HG03342 (cell line): ENCODE data around the gene PRKN.
"Not testable (repeated sequence)": the region's sequence is repeated elsewhere in the genome, so short reads cannot be mapped to it uniquely, and the experiment has no call there.

Experiments used
- ATAC-seq: cut with Tn5 transposase; IDR thresholded peaks from one replicate; pipeline ENCODE4 v1.9.1; 2021; ENCODE audit warnings: mild to moderate bottlenecking, moderate library complexity; ENCODE audit not compliant: unreplicated experiment

Gene PRKN

GRCh38 chr6:162679681-162680080 is 47.9 kb downstream of the PRKN start:
- no peak for ATAC-seq

DNA sequence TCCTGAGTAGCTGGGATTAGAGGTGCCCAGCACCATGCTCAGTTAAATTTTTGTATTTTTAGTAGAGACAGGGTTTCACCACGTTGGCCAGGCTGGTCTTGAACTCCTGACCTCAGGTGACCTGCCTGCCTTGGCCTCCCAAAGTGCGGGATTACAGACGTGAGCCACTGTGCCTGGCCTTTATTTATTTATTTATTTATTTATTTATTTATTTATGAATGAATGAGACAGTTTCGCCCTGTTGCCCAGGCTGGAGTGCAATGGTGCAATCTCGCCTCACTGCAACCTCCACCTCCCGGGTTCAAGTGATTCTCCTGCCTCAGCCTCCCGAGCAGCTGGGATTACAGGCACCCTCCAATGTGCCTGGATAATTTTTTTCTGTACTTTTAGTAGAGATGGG is 48.7 kb downstream of the PRKN start:
- ATAC-seq, result not testable (repeated sequence)

DNA sequence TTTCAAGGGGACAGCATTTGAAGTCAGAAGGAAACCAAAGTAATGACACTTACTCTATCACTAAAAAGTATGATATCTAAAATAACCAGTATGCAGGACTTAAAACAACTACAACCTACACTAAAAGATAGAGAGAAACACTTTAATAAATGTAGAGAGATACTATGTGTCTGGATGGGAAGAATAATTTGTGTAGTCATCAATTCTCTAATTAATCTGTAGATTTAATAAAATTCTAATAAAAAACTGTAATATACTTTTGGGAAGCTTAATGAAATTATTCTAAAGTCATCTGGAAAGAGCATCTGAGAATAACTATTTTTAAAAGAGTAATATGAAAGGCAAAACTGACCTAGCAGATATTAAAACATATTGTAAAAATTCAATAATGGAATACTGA is 52.1 kb downstream of the PRKN start:
- no peak for ATAC-seq

DNA sequence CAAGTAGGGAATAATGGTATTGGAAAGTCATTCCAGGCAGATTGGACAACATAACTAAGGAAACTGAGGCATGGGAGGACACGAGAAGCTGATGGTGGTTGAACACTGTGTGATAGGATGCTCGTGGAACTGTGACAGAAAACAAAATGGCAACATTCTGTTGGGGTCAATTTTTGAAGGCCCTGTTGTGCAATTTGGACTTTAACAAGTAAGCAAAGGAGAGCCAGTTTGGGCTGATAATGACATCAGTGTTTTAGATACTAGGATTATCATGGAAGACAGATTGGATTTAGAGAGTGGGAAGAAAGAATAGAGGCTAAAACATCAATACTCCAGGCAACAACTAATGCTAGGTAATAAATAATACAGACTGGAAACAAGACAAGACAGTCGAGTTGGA is 53.1 kb downstream of the PRKN start:
- ATAC-seq, result no peak

DNA sequence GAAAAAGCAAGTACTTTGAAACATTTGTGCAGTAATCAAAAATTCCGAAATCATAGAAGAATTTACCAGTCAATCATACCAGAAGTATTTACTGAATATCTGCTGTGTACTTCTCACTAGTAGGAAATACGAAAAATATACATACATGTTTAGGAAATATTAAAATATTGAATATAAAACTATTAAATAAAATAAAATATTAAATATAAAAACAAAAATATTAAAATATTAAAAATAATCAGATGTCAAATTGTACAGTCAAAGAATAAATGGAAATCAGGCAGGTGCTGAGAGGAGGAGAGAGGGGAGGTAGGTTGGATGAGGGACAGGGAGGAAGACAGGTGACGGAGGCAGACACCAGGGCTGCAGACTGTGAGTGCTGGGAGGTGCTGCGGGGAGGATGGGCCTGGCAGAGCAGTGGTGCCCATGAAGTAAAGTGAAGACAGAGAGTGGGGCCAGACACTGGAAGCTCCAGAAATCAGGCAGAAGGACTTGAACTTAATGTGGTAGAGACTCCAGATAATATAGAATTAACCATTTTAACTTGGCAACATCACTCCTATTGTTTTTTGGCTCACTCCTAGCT is 55.9 kb downstream of the PRKN start:
- no peak for ATAC-seq

- no peak for ATAC-seq
Observed at GRCh38 chr6:162670345-162670744, 57.2 kb downstream of the PRKN start.

- ATAC-seq, result no peak
Observed at GRCh38 chr6:162666246-162666645, 61.3 kb downstream of the PRKN start.

GRCh38 chr6:162653808-162654207 is 73.8 kb downstream of the PRKN start:
- ATAC-seq, result no peak

GRCh38 chr6:162651505-162651904 is 76.1 kb downstream of the PRKN start:
- no peak for ATAC-seq

DNA sequence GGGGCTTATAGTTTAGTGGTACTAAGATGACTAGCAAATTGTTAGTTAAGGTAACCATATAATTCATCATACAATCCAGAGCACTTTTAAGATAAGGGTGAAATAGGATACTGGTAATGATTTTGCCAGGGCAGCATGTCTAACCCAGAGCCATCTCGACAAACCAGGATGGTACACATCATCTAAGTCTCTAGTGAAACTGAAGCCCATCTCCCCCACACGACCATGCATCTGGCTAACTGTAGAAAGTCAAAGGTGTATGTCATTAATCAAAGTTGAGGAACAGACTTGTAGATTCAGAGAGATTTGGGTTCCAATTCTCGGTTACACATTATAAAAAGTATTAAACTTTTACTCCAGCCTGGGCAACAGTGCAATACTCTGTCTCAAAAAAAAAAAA is 78.3 kb downstream of the PRKN start:
- no peak for ATAC-seq

DNA sequence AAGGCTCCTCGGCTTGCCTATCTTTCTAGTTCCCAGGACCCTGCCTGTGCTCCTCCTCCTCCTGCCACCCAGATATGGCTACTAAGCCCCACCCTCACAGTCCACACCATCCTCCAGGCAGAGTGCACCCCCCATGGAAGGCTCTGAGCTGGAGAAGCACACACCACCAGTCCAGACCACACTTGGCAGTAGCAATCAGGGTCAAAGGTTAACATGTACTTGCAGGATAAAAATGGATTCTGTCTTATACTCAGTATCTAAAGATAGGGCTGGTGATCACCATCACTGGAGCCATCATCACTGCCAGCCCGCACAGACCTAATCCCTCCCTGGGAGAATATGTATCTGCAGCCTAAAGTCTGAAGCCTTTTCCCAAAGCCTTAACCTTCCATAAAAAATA is 83.4 kb downstream of the PRKN start:
- ATAC-seq, result no peak

DNA sequence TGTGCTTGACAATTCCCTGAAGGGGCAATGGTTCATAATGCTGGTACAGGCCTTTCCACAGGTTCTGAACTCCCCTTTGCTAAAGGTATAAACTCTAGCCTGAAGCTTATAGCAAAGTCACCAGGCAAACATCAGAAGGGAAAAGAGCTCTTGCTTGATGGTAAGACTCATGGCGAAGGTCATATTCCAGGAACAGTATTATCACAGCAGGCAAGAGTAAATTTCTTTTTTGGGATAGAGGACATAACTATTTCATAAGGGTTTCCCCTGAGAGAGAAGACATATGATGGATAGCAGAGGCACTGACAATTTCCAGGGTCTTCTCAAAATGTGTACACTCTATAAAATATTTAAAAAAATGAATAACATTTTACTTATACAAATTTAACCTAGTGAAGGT is 86.8 kb downstream of the PRKN start:
- no peak for ATAC-seq

- ATAC-seq, result no peak
Observed at GRCh38 chr6:162639951-162640350, 87.6 kb downstream of the PRKN start.

DNA sequence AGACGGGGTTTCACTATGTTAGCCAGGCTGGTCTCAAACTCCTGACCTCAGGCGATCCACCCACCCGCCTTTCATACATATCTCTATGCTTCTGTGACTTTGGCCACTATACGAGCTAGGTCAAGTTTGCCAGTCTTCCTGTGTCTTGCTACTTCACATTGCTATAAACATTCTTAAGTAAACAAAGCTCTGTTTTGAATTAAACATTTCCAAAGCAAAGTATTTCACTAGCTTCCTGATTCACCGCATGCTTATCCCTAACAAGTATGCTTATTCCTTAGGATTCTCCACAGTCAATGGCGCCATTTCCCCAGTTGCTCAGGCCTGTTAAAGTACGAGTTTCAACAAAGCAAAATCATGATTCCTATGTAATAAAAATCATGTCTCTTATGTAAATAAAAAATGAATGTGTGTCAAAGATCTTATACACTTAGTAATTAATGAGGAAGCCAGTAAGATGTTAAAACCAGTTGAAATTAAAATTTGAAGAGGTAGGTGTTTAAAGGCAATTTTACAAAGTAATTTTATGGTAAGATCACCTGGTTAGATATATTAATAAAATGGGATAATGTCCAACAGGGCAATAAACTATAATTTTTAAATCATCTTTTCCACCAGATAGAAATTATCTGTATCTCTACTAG is 88.5 kb downstream of the PRKN start:
- ATAC-seq, result no peak

DNA sequence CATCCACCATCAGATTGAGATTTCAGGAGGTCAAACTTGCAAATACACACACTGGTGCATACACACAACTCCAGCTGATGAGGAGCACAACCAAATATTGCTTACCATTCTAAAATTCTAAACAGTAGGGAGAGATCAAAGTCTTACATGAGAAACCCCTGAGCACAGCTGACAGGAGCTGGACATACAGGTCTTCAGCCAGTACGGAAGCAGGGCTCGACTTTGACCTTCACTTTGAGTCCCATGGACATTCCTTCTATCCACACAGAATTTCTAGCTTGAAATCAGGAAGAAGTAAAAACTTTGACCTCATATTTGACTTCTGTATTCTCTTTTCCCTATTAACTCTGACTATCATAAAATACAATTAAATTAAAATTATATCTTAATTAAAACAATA is 90.2 kb downstream of the PRKN start:
- no peak for ATAC-seq

- ATAC-seq, result no peak
Observed at GRCh38 chr6:162636167-162636566, 91.4 kb downstream of the PRKN start.

DNA sequence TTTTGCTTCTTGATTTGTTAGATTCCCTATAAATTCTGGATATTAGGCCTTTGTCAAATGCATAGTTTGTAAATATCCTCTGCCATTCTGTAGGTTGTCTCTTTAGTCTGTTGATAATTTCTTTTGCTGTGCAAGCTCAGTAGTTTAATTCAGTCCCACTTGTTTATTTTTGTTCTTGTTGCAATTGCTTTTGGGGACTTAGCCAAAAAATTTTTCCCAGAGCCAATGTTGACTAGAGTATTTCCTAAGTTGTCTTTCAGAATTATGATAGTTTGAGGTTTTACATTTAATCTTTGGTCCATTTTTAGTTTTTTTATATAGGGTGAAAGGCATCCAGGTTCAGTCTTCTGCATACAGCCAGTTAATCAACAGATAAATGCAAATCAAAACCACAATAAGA is 96.0 kb downstream of the PRKN start:
- ATAC-seq, result no peak

DNA sequence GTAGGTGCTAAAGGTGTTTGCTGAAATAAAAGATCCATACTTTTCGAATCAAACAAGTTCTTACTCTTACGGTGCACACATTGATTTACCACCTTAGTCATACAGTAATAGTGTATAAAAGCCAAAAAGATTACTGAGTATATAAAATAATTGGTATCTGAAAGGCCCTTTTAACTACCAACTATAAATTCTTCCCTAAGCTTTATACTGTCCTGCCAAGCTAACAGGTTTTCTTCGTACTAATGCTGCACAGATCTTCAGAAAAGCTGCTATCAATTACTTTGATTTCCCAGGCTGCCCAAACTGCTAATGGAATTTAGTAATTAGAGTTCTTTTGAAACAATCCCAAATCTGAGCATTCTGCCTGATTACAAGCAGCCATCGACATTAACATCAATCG is 97.5 kb downstream of the PRKN start:
- ATAC-seq, result no peak

DNA sequence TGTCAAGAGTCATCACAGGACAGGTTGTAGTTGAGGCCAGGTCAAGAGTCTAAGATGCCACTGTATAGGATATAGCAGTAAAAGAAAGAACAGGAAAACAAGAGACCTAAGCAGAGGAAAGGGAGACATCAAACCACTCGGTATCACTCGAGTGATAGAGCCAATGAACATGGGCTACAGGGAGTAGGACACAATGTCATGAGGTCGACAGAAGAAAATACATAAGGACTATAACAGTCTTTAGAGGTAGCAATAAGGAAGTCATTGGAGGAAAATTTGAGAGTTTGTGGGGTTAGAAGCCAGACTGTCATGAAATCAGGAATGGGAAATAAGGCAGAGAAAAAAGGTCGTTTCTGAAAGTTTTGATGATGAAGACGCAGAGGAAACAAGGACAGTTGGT is 99.7 kb downstream of the PRKN start:
- ATAC-seq, result no peak

- no peak for ATAC-seq
Observed at GRCh38 chr6:162627362-162627761, 100.2 kb downstream of the PRKN start.

DNA sequence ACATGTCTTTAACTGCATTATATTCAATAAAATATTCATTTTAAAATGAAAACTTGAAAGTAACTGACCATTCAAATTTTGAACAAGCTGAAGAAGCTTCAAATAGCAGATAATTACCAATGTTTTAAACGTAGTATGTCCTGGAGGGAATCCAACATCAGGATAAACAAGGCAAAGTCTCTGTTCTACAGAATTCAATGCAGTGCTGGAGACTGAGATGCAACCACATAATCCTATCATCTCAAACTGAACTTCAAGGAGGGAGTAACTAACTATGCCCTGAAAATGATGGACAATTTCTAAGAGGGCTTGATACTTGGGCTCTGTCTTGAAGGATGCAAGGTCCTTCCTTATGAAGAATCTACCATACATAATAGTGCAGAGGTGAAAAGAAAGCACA is 100.7 kb downstream of the PRKN start:
- no peak for ATAC-seq

DNA sequence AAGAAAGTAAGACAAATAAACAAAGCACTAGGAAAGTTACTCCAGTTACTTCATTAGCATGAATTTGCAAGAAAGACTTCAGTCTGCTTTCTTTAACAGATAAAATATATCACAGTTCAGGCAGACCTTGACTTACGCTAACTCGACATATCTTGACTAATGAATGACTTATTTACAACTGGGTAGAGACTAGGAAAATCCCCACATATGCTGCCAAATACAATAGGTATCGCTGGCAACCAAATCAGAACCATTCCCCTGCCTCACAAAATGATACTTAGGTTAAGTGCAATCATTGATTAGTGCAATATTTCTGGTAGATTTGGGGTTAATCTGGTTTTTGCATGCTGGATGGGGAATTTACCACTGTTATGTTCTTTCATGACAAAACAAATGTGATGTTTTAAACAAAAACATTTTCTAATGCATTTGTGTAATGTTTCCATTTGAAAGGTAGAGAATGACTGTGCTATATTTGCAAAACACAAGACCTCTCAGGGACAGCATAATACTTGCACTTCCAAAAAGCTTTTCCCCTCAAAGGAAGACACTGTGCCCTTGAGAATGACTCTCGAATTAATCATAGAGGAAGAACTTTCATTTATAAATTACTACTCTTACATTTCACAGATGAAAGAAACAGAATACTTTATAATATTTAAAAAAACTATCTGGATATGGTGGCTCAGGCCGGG is 101.6 kb downstream of the PRKN start:
- no peak for ATAC-seq

GRCh38 chr6:162622572-162622971 is 105.0 kb downstream of the PRKN start:
- no peak for ATAC-seq
